BLaER1 treated with 17β-estradiol and CSF1 and Interleukin-3, amounts not matched to agents 10 nM and 100 nM (cell line): ENCODE measurements around the gene VPS52.

ENCODE experiments used
- H3K27ac ChIP-seq, 11 experiments: shearing (Covaris generic); formaldehyde crosslinking; 2 replicates each; pipeline ENCODE4 v1.8.1; 2022
- H3K27me3 ChIP-seq, 11 experiments: shearing (Covaris generic); formaldehyde crosslinking; 2 replicates each; pipeline ENCODE4 v1.8.1; 2022
- H3K36me3 ChIP-seq, 11 experiments: shearing (Covaris generic); formaldehyde crosslinking; 2 replicates each; pipeline ENCODE4 v1.8.1; 2022
- H3K4me1 ChIP-seq, 10 experiments: shearing (Covaris generic); formaldehyde crosslinking; 2 replicates each; pipeline ENCODE4 v1.8.1; 2022
- H3K4me2 ChIP-seq, 11 experiments: shearing (Covaris generic); formaldehyde crosslinking; 2 replicates each; pipeline ENCODE4 v1.8.1; 2022
- H3K4me3 ChIP-seq, 10 experiments: shearing (Covaris generic); formaldehyde crosslinking; 2 replicates each; pipeline ENCODE4 v1.8.1; 2022
- H3K9ac ChIP-seq, 11 experiments: shearing (Covaris generic); formaldehyde crosslinking; 2 replicates each; pipeline ENCODE4 v1.8.1; 2022
- H3K9me3 ChIP-seq, 11 experiments: shearing (Covaris generic); formaldehyde crosslinking; replicated peaks in 1 of 11; 2 replicates each; pipeline ENCODE4 v1.8.1; 2022
- H4K20me1 ChIP-seq, 11 experiments: shearing (Covaris generic); formaldehyde crosslinking; 2 replicates each; pipeline ENCODE4 v1.8.1; 2022
- Cebpa-rat ChIP-seq, 11 experiments: shearing (Covaris generic); IDR thresholded peaks; 2 replicates each; pipeline ENCODE4 v1.8.1; 2022

The VPS52 gene

GRCh38 chr6:33297406-33297955, 25.8 kb upstream of the VPS52 start:
- H3K27ac ChIP-seq: peak overlapping the region; percentile 72 to 99 (median 98); a peak in 21 of 22 replicates
- peak overlapping the region; percentile 84 to 99 (median 96) for H3K4me2 ChIP-seq
- no peak for TF ChIP-seq Cebpa-rat (IDR thresholded peaks at IDR 0.05)
- H3K4me1 ChIP-seq: peaks cover 33 to 68% (median 40%) of the 10 kb centered on the region in 10 experiments
- H3K9me3 ChIP-seq: no peaks in the 10 kb centered on the region
- H3K36me3 ChIP-seq: peaks cover 51 to 64% (median 58%) of the 10 kb centered on the region in 11 experiments
- peaks cover 0 to 58% (median 12%) of the 10 kb centered on the region in 11 experiments; a peak in 13 of 22 replicates for H4K20me1 ChIP-seq
- peak overlapping the region; percentile 88 to 99 (median 94) for H3K9ac ChIP-seq
- peak overlapping the region; percentile 66 to 83 (median 76) for H3K4me3 ChIP-seq
- H3K27me3 ChIP-seq: no peaks in the 10 kb centered on the region

DNA sequence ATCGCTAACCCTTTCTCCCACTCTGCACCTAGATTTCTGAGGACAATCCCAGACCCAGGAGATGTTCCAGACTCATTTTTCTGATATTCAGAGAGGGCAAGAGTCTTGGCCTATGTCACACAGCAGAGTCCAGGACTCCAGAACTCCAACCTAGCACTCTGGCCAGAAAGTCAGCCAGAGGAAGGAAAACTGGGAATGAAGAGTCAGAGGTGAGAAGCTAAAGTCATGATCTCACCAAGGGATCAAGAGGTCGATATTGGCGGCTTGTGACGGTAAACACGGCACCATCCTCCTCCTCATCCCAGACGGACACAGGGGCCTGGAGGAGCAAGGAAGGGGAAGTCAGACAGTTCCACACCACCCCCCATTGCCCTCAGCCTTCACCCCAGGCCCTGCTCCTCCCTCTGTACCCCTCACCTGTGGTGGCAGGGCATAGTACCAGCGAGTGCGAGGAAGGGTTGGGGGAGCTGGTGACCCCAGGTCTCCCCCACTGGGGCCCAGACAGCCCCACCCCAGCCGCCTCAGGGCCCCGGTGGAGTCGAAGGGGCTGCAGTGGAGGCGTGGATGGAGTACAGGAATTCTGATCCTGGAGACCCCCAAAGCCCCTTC, 25.2 kb upstream of the VPS52 start:
- peak overlapping the region; percentile 72 to 99 (median 98); a peak in 21 of 22 replicates for H3K27ac ChIP-seq
- no peaks in the 10 kb centered on the region for H3K27me3 ChIP-seq
- peaks cover 52 to 64% (median 58%) of the 10 kb centered on the region in 11 experiments for H3K36me3 ChIP-seq
- TF ChIP-seq Cebpa-rat (IDR thresholded peaks at IDR 0.05): no peak
- H3K9me3 ChIP-seq: no peaks in the 10 kb centered on the region
- peak overlapping the region; percentile 84 to 99 (median 96) for H3K4me2 ChIP-seq
- H4K20me1 ChIP-seq: peaks cover 0 to 58% (median 17%) of the 10 kb centered on the region in 11 experiments; a peak in 16 of 22 replicates
- H3K9ac ChIP-seq: peak overlapping the region; percentile 88 to 99 (median 94)
- peak overlapping the region; percentile 66 to 83 (median 76) for H3K4me3 ChIP-seq
- peaks cover 33 to 71% (median 41%) of the 10 kb centered on the region in 10 experiments for H3K4me1 ChIP-seq

DNA sequence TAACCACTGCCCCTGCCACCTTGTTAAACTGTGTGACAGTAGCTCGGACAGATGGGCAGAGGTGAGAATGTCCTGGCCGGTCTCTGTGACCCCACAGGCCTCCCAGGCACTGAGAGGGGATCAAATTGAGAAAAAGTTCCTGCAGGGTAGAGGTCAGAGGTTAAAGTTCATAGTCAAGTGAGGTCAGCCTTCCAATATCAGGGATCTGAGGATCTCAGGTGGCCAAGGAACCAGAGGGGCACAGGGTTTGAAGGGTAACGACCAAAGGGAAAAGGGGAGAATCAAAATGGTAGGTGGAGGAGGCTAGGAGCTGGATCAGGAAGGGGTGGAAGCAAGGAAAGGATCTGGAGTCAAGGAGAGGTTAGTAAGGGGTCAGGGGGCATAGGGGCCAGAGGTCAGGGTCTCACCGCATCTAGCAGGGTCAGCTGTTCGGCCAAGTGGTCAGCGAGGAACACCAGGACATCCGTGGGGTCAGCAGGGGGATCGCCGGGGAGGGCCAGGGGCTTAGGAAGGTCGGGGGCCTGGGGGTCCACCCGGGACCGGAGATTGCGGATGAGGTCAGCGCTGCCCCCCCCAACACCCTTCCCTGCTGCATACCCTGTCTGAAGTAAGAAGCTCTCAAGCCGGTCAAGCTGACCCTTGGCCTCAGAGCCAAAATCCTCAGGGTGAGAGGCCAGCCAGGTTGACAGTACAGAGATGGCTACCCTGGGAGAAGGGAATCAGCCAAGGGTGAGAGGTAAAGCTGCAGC, 24.1 kb upstream of the VPS52 start:
- peak overlapping the region in 6 of 11 experiments; percentile 22 to 99 (median 98); a peak in 7 of 22 replicates for H3K27ac ChIP-seq
- H3K4me3 ChIP-seq: peak overlapping the region in 3 of 10 experiments; percentile 76 to 83 (median 79); a peak in 3 of 20 replicates

DNA sequence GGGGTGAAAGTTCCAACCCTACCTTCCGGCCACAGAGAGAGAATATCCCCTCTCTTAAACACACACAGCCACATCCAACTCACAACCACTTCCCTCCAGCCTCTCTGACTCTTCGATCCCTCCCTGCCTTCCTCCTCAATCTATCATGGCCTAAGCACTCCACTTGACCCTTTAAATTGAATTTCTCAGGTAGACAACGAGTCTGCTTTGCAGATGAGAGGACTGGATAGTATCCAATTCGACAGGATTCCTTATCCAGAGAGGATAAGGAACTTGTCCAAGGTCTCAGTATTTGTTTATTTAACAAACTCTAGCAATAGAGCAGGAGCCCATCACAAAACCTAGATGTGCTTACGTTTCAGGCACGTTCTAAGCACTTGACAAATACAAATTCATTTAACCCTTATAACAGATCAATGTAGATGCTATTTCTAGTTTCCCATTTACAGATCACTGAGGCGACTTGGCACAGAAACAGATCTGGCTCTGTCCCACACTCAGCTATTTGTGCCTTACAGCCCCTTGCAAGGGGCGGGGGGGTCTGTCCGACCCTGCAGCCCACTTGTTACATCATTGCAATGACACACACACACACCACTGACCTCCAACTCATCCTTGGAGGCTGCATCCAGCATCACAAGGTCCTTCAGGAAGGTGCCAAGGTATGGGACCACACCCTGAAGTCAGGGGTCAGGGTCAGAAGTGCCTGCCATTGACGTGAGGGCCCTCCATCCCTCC, 22.6 kb upstream of the VPS52 start:
- Histone ChIP-seq H3K9me3 (no peaks in the 10 kb centered on the region), H3K4me2 (peak overlapping the region in 3 of 11 experiments; percentile 30 to 99 (median 48); a peak in 6 of 22 replicates), H3K27me3 (no peaks in the 10 kb centered on the region), H3K27ac (no peak overlapping the region), H3K4me3 (no peak overlapping the region), H4K20me1 (peaks cover 0 to 49% (median 17%) of the 10 kb centered on the region in 11 experiments; a peak in 14 of 22 replicates), H3K4me1 (peaks cover 27 to 74% (median 38%) of the 10 kb centered on the region in 10 experiments), H3K36me3 (peaks cover 57 to 65% (median 61%) of the 10 kb centered on the region in 11 experiments), H3K9ac (peak overlapping the region in 6 of 11 experiments; percentile 25 to 99 (median 92); a peak in 9 of 22 replicates)
- no peak for TF ChIP-seq Cebpa-rat (IDR thresholded peaks at IDR 0.05)

More for the DNA sequence above, 24.1 kb upstream of the VPS52 start:
- no peak for TF ChIP-seq Cebpa-rat (IDR thresholded peaks at IDR 0.05)
- peaks cover 57 to 64% (median 61%) of the 10 kb centered on the region in 11 experiments for H3K36me3 ChIP-seq
- H3K9me3 ChIP-seq: no peaks in the 10 kb centered on the region
- H4K20me1 ChIP-seq: peaks cover 0 to 53% (median 11%) of the 10 kb centered on the region in 11 experiments; a peak in 14 of 22 replicates
- H3K4me1 ChIP-seq: peaks cover 27 to 71% (median 39%) of the 10 kb centered on the region in 10 experiments
- no peaks in the 10 kb centered on the region for H3K27me3 ChIP-seq
- peak overlapping the region in 10 of 11 experiments; percentile 88 to 99 (median 94); a peak in 18 of 22 replicates for H3K9ac ChIP-seq
- H3K4me2 ChIP-seq: peak overlapping the region in 6 of 11 experiments; percentile 84 to 99 (median 98); a peak in 11 of 22 replicates

GRCh38 chr6:33292996-33293682, 21.5 kb upstream of the VPS52 start:
- Histone ChIP-seq H3K27ac (no peak overlapping the region), H3K4me2 (peak overlapping the region in 3 of 11 experiments; percentile 6 to 99 (median 30); a peak in 2 of 22 replicates), H3K9ac (peak overlapping the region in 5 of 11 experiments; percentile 12 to 99 (median 25); a peak in 4 of 22 replicates), H3K9me3 (no peaks in the 10 kb centered on the region), H3K4me3 (no peak overlapping the region), H4K20me1 (peaks cover 0 to 49% (median 21%) of the 10 kb centered on the region in 11 experiments; a peak in 15 of 22 replicates), H3K4me1 (peaks cover 30 to 78% (median 40%) of the 10 kb centered on the region in 10 experiments), H3K27me3 (no peaks in the 10 kb centered on the region), H3K36me3 (peaks cover 57 to 67% (median 61%) of the 10 kb centered on the region in 11 experiments)
- no peak for TF ChIP-seq Cebpa-rat (IDR thresholded peaks at IDR 0.05)

DNA sequence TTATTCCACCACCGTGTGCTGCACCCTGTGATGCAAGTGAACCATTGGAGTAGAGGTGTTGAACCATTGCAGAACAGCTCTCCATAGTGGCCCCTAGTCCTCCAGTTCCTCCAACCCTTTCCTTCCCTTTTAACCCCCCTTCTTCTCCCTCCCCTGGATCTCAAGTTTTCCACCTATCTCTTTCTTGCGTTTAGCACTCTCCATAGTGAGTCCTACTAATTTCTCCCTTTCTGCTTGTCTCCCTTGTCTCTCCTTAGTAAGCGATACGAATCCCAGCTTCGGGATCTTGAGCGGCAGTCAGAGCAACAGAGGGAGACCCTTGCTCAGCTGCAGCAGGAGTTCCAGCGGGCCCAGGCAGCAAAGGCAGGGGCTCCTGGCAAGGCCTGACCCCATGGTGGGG, 18.8 kb upstream of the VPS52 start:
- Histone ChIP-seq H4K20me1 (peaks cover 0 to 55% (median 27%) of the 10 kb centered on the region in 11 experiments; a peak in 15 of 22 replicates), H3K9me3 (no peaks in the 10 kb centered on the region), H3K4me3 (peak overlapping the region; percentile 73 to 91 (median 82)), H3K4me1 (peaks cover 27 to 76% (median 39%) of the 10 kb centered on the region in 10 experiments), H3K36me3 (peaks cover 69 to 79% (median 73%) of the 10 kb centered on the region in 11 experiments), H3K4me2 (peak overlapping the region; percentile 87 to 100 (median 96)), H3K27me3 (no peaks in the 10 kb centered on the region), H3K9ac (peak overlapping the region; percentile 81 to 90 (median 86)), H3K27ac (peak overlapping the region in 10 of 11 experiments; percentile 64 to 85 (median 75); a peak in 12 of 22 replicates)
- no peak for TF ChIP-seq Cebpa-rat (IDR thresholded peaks at IDR 0.05)

DNA sequence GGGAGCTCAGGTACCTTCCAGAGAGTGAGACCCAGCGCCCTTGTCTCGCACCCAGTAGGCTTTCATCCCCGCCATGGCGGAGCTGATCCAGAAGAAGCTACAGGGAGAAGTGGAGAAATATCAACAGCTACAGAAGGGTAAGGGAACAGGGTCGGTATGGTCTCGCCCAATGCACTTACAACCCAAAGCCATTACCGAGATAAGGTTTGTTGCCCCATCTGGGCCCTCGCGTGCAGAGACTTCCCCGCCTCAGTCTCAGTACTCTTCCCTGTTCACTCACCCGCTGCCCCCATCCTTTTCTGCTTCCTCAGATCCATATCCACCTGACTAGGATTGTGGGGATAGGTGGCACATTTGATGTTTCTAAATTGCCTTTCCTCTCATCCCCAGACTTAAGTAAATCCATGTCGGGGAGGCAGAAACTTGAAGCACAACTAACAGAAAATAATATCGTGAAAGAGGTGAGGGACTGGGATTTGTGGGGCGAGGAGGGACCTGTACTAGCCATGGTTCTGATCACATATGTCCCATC, 18.2 kb upstream of the VPS52 start:
- Histone ChIP-seq H3K4me2 (peak overlapping the region; percentile 87 to 100 (median 96)), H3K27ac (peak overlapping the region; percentile 57 to 85 (median 75); a peak in 21 of 22 replicates), H3K36me3 (peaks cover 69 to 79% (median 73%) of the 10 kb centered on the region in 11 experiments), H3K4me3 (peak overlapping the region; percentile 73 to 91 (median 82)), H3K9ac (peak overlapping the region; percentile 81 to 90 (median 86)), H3K4me1 (peaks cover 27 to 70% (median 39%) of the 10 kb centered on the region in 10 experiments), H3K9me3 (no peaks in the 10 kb centered on the region), H4K20me1 (peaks cover 0 to 55% (median 28%) of the 10 kb centered on the region in 11 experiments; a peak in 16 of 22 replicates), H3K27me3 (no peaks in the 10 kb centered on the region)
- TF ChIP-seq Cebpa-rat (IDR thresholded peaks at IDR 0.05): no peak
